Small intestine (tissue), 7 donors: ENCODE data around the gene CDH9. TPM values are rescaled to one million over a fixed set of nuclear protein-coding genes. Genes with fewer than 3 reads are reported as not detected.

Source experiments
- DNase-seq, 2 donors: peaks; one replicate each; pipeline versions ENCODE4 v3.0.0 to v3.0.0-alpha.2; 2013
- FAIRE-seq: peaks from 2 replicates; lab custom pipeline; 2012; peaks lifted over from hg19 to GRCh38; lab: Jason Lieb, UNC
- H3K27ac ChIP-seq, 3 donors: one replicate each; pipeline ENCODE4 v1.5.1; 2013; ENCODE audit warnings: low read length in 2 of 3, mild to moderate bottlenecking in 2 of 3, control low read depth in 1 of 3, inconsistent platforms in 1 of 3, low read depth in 1 of 3, moderate library complexity in 1 of 3
- H3K27me3 ChIP-seq, 3 donors: one replicate each; pipeline ENCODE4 v1.6.1; 2013; ENCODE audit warnings: low read length in 3 of 3, inconsistent platforms in 1 of 3; ENCODE audit not compliant: control insufficient read depth in 3 of 3, insufficient read depth in 3 of 3
- H3K36me3 ChIP-seq, 3 donors: one replicate each; pipeline ENCODE4 v1.6.1; 2013; ENCODE audit warnings: low read length in 3 of 3, inconsistent platforms in 1 of 3, low read depth in 1 of 3, mild to moderate bottlenecking in 1 of 3, moderate library complexity in 1 of 3; ENCODE audit not compliant: control insufficient read depth in 3 of 3, insufficient read depth in 2 of 3
- H3K4me1 ChIP-seq, 3 donors: one replicate each; pipeline ENCODE4 v1.6.1; 2013; ENCODE audit warnings: low read length in 2 of 3, inconsistent platforms in 1 of 3, low read depth in 1 of 3, mild to moderate bottlenecking in 1 of 3, moderate library complexity in 1 of 3; ENCODE audit not compliant: control insufficient read depth in 3 of 3, insufficient read depth in 2 of 3
- H3K4me3 ChIP-seq, 3 donors: one replicate each; pipeline ENCODE4 v1.5.1; 2013; ENCODE audit warnings: low read length in 3 of 3, control low read depth in 1 of 3, inconsistent platforms in 1 of 3, low read depth in 1 of 3, mild to moderate bottlenecking in 1 of 3, moderate library complexity in 1 of 3
- H3K9me3 ChIP-seq, 2 donors: one replicate each; pipeline ENCODE4 v1.6.1; 2013; ENCODE audit warnings: low read depth in 1 of 2, low read length in 1 of 2; ENCODE audit not compliant: control insufficient read depth in 2 of 2, insufficient read depth in 1 of 2
- WGBS, 3 donors: extraction: QIAGEN DNeasy Blood & Tissue Kit; methylation state at CpG; one replicate each; pipeline ENCODE4 v1.1.7; 2013; 5-methylcytosine and 5-hydroxymethylcytosine counted together
- polyA plus RNA-seq, 4 donors: library from polyadenylated mRNA; stranded (reverse) in 3 of 4; unstranded in 1 of 4; fragments of 200-250 nt in 3 of 4; fragments of 120-200 nt in 1 of 4; gene quantifications; one replicate each; pipeline versions ENCODE4 v1.2.1 to v1.2.3, GENCODE V29; 2013
- donor health status: healthy with polysubstance abuse.
- donor health status: control.
- donor health status: control.
- donor health status: Bipolar disorder and iron deficiency.
- donor health status: healthy.

Gene CDH9
- polyA plus RNA-seq, 4 donors, result 0.39 to 3.5 TPM; not detected in 2

GRCh38 chr5:26847041-26847736, 191.2 kb downstream of the CDH9 start:
- WGBS, 3 donors, result 75 to 83% (median 78%) methylated on average over 14 of the region's 14 CpGs
- no peak overlapping the region for H3K27ac ChIP-seq
- FAIRE-seq, result no peak
- H3K9me3 ChIP-seq, result peaks cover 1 to 3% of the 10 kb centered on the region in 2 donors
- H3K4me1 ChIP-seq, result no peaks in the 10 kb centered on the region
- H3K36me3 ChIP-seq, result no peaks in the 10 kb centered on the region
- no peak overlapping the region for H3K4me3 ChIP-seq
- peak in 1 of 2 donors; percentile 8 for DNase-seq
- H3K27me3 ChIP-seq, result no peaks in the 10 kb centered on the region

GRCh38 chr5:26843677-26844076, 194.7 kb downstream of the CDH9 start:
- Histone ChIP-seq H3K4me3 (no peak overlapping the region), H3K36me3 (no peaks in the 10 kb centered on the region), H3K27ac (no peak overlapping the region), H3K9me3 (peaks cover 1 to 3% of the 10 kb centered on the region in 2 donors), H3K27me3 (no peaks in the 10 kb centered on the region), H3K4me1 (no peaks in the 10 kb centered on the region)
- FAIRE-seq (no peak), DNase-seq (no peak)
- WGBS, 3 donors, result 87 to 94% (median 92%) methylated on average over 2 of the region's 2 CpGs

GRCh38 chr5:26833596-26833995, 204.8 kb downstream of the CDH9 start:
- Histone ChIP-seq H3K36me3 (no peaks in the 10 kb centered on the region), H3K27ac (no peak overlapping the region), H3K27me3 (no peaks in the 10 kb centered on the region), H3K4me3 (no peak overlapping the region), H3K4me1 (no peaks in the 10 kb centered on the region), H3K9me3 (peaks cover 0 to 2% of the 10 kb centered on the region in 2 donors)
- FAIRE-seq (no peak), DNase-seq (no peak)
- WGBS, 3 donors, result 79 to 87% (median 83%) methylated on average over 2 to 3 of the region's 3 CpGs
